Measurements from ENCODE around the gene SYT9. TPM values are rescaled to one million over a fixed set of nuclear protein-coding genes. Genes with fewer than 3 reads are reported as not detected.

SYT9 gene
- polyA plus RNA-seq, 3 donors: 0.01 to 0.54 TPM; not detected in 1

GRCh38 chr11:7268758-7269157 is 17.1 kb downstream of the SYT9 start:
- no peak overlapping the region for H3K27ac ChIP-seq (ENCODE audit: low read depth, low read length)
- WGBS, 3 donors: 39 to 65% (median 62%) methylated on average over 1 of the region's 1 CpG

GRCh38 chr11:7270233-7270865 is 18.6 kb downstream of the SYT9 start:
- 44 to 76% (median 62%) methylated on average over 3 of the region's 3 CpGs for WGBS, 3 donors
- H3K27ac ChIP-seq (ENCODE audit: low read depth, low read length): no peak overlapping the region

GRCh38 chr11:7272373-7272772 is 20.7 kb downstream of the SYT9 start:
- no peak overlapping the region for H3K27ac ChIP-seq (ENCODE audit: low read depth, low read length)
- WGBS, 3 donors: 36 to 53% (median 38%) methylated on average over 2 of the region's 2 CpGs

- H3K27ac ChIP-seq (ENCODE audit: low read depth, low read length): no peak overlapping the region
These were observed 23.4 kb downstream of the SYT9 start for GRCh38 chr11:7275133-7275532.

GRCh38 chr11:7278314-7278917 is 26.7 kb downstream of the SYT9 start:
- no peak overlapping the region for H3K27ac ChIP-seq (ENCODE audit: low read depth, low read length)
- WGBS, 3 donors: 43 to 61% (median 54%) methylated on average over 3 of the region's 3 CpGs

- no peak overlapping the region for H3K27ac ChIP-seq (ENCODE audit: low read depth, low read length)
- WGBS, 3 donors: 49 to 72% (median 56%) methylated on average over 1 of the region's 1 CpG
These were observed 28.0 kb downstream of the SYT9 start for GRCh38 chr11:7279676-7280075.

GRCh38 chr11:7281079-7281478 is 29.4 kb downstream of the SYT9 start:
- H3K27ac ChIP-seq (ENCODE audit: low read depth, low read length): no peak overlapping the region
- 72 to 83% (median 75%) methylated on average over 1 of the region's 1 CpG for WGBS, 3 donors

- no peak overlapping the region for H3K27ac ChIP-seq (ENCODE audit: low read depth, low read length)
- WGBS, 3 donors: 61 to 72% (median 64%) methylated on average over 1 of the region's 1 CpG
These were observed 30.1 kb downstream of the SYT9 start for GRCh38 chr11:7281809-7282208.

- WGBS, 3 donors: 80 to 92% (median 89%) methylated on average over 1 of the region's 1 CpG
- no peak overlapping the region for H3K27ac ChIP-seq (ENCODE audit: low read depth, low read length)
These were observed 34.5 kb downstream of the SYT9 start for GRCh38 chr11:7286178-7286577.

GRCh38 chr11:7291100-7291829 is 39.6 kb downstream of the SYT9 start:
- no peak overlapping the region for H3K27ac ChIP-seq (ENCODE audit: low read depth, low read length)
- WGBS, 3 donors: 67 to 74% (median 71%) methylated on average over 2 of the region's 2 CpGs

GRCh38 chr11:7292922-7293321 is 41.2 kb downstream of the SYT9 start:
- 49 to 81% (median 56%) methylated on average over 2 of the region's 2 CpGs for WGBS, 3 donors
- no peak overlapping the region for H3K27ac ChIP-seq (ENCODE audit: low read depth, low read length)

GRCh38 chr11:7299393-7299792 is 47.7 kb downstream of the SYT9 start:
- 76 to 86% (median 82%) methylated on average over 3 of the region's 3 CpGs for WGBS, 3 donors
- H3K27ac ChIP-seq (ENCODE audit: low read depth, low read length): no peak overlapping the region

- no peak overlapping the region for H3K27ac ChIP-seq (ENCODE audit: low read depth, low read length)
- WGBS, 3 donors: 63 to 73% (median 64%) methylated on average over 2 of the region's 2 CpGs
These were observed 48.6 kb downstream of the SYT9 start for GRCh38 chr11:7300281-7300680.

- 86 to 91% (median 91%) methylated on average over 11 of the region's 11 CpGs for WGBS, 3 donors
- H3K27ac ChIP-seq (ENCODE audit: low read depth, low read length): no peak overlapping the region
These were observed 51.4 kb downstream of the SYT9 start for GRCh38 chr11:7303146-7303545.

- 72 to 75% (median 74%) methylated on average over 2 of the region's 2 CpGs for WGBS, 3 donors
- H3K27ac ChIP-seq (ENCODE audit: low read depth, low read length): no peak overlapping the region
These were observed 55.2 kb downstream of the SYT9 start for GRCh38 chr11:7306900-7307299.

GRCh38 chr11:7307836-7308235 is 56.1 kb downstream of the SYT9 start:
- WGBS, 3 donors: 72 to 81% (median 76%) methylated on average over 2 of the region's 2 CpGs
- H3K27ac ChIP-seq (ENCODE audit: low read depth, low read length): no peak overlapping the region

GRCh38 chr11:7311903-7312302 is 60.2 kb downstream of the SYT9 start:
- no peak overlapping the region for H3K27ac ChIP-seq (ENCODE audit: low read depth, low read length)
- WGBS, 3 donors: 30 to 53% (median 46%) methylated on average over 3 of the region's 3 CpGs

- no peak overlapping the region for H3K27ac ChIP-seq (ENCODE audit: low read depth, low read length)
- WGBS, 3 donors: 69 to 82% (median 75%) methylated on average over 4 of the region's 4 CpGs
These were observed 63.3 kb downstream of the SYT9 start for GRCh38 chr11:7314811-7315604.

GRCh38 chr11:7319501-7319900 is 67.8 kb downstream of the SYT9 start:
- 55 to 74% (median 58%) methylated on average over 2 of the region's 2 CpGs for WGBS, 3 donors
- H3K27ac ChIP-seq (ENCODE audit: low read depth, low read length): no peak overlapping the region

Measured in adipose tissue (tissue), 3 donors.